ENCODE results near the gene CD300A.

DNA sequence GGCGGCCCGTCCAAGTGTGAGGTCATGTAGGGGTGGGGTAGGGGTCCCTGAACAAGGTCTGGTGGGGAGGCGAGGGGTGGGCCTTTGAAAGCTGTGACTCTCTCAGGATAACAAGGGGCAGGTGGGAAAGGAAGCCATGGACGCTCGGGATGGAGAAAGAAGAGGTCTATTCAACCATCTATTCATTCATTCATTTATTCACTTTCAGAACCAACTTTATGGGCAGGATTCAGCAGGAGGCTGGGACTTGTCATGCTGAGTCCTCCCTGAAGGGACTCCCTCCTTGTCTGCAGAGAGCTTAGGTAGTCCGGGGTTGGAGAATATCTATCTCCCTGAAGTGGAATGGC, 8.6 kb upstream of the CD300A start:
- TF ChIP-seq, protein P1, sequence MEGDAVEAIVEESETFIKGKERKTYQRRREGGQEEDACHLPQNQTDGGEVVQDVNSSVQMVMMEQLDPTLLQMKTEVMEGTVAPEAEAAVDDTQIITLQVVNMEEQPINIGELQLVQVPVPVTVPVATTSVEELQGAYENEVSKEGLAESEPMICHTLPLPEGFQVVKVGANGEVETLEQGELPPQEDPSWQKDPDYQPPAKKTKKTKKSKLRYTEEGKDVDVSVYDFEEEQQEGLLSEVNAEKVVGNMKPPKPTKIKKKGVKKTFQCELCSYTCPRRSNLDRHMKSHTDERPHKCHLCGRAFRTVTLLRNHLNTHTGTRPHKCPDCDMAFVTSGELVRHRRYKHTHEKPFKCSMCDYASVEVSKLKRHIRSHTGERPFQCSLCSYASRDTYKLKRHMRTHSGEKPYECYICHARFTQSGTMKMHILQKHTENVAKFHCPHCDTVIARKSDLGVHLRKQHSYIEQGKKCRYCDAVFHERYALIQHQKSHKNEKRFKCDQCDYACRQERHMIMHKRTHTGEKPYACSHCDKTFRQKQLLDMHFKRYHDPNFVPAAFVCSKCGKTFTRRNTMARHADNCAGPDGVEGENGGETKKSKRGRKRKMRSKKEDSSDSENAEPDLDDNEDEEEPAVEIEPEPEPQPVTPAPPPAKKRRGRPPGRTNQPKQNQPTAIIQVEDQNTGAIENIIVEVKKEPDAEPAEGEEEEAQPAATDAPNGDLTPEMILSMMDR (IDR thresholded peaks at IDR 0.05 in 2 of 3, conservative IDR thresholded peaks at IDR 0.05 in 1 of 3; ENCODE audit: borderline replicate concordance in 1 of 3, insufficient read depth in 1 of 3, low read depth in 2 of 3, low read length in 2 of 3): no peak
- no peak for TF ChIP-seq POLR2AphosphoS5 (IDR thresholded peaks at IDR 0.05; ENCODE audit: low read depth, low read length)
- TF ChIP-seq POLR2A (IDR thresholded peaks at IDR 0.05; ENCODE audit: borderline replicate concordance, extremely low read depth, insufficient read depth, insufficient read length): no peak
- no peak for TF ChIP-seq JUND (IDR thresholded peaks at IDR 0.05)
